BLaER1 (cell line): ENCODE measurements around the gene IRF4.

Source experiments
- H3K27ac ChIP-seq: shearing (Covaris generic); formaldehyde crosslinking; 2 replicates; pipeline ENCODE4 v1.8.1; 2022
- H3K27me3 ChIP-seq: shearing (Covaris generic); formaldehyde crosslinking; 2 replicates; pipeline ENCODE4 v1.8.1; 2022
- H3K36me3 ChIP-seq: shearing (Covaris generic); formaldehyde crosslinking; 2 replicates; pipeline ENCODE4 v1.8.1; 2022
- H3K4me1 ChIP-seq: shearing (Covaris generic); formaldehyde crosslinking; 2 replicates; pipeline ENCODE4 v1.8.1; 2022
- H3K4me2 ChIP-seq: shearing (Covaris generic); formaldehyde crosslinking; 2 replicates; pipeline ENCODE4 v1.8.1; 2022
- H3K4me3 ChIP-seq: shearing (Covaris generic); formaldehyde crosslinking; 2 replicates; pipeline ENCODE4 v1.8.1; 2022
- H3K9ac ChIP-seq: shearing (Covaris generic); formaldehyde crosslinking; 2 replicates; pipeline ENCODE4 v1.8.1; 2022
- H3K9me3 ChIP-seq: shearing (Covaris generic); formaldehyde crosslinking; 2 replicates; pipeline ENCODE4 v1.8.1; 2022
- H4K20me1 ChIP-seq: shearing (Covaris generic); formaldehyde crosslinking; 2 replicates; pipeline ENCODE4 v1.8.1; 2022
- Cebpa-rat ChIP-seq: shearing (Covaris generic); IDR thresholded peaks from 2 replicates; pipeline ENCODE4 v1.8.1; 2022

Gene IRF4

DNA sequence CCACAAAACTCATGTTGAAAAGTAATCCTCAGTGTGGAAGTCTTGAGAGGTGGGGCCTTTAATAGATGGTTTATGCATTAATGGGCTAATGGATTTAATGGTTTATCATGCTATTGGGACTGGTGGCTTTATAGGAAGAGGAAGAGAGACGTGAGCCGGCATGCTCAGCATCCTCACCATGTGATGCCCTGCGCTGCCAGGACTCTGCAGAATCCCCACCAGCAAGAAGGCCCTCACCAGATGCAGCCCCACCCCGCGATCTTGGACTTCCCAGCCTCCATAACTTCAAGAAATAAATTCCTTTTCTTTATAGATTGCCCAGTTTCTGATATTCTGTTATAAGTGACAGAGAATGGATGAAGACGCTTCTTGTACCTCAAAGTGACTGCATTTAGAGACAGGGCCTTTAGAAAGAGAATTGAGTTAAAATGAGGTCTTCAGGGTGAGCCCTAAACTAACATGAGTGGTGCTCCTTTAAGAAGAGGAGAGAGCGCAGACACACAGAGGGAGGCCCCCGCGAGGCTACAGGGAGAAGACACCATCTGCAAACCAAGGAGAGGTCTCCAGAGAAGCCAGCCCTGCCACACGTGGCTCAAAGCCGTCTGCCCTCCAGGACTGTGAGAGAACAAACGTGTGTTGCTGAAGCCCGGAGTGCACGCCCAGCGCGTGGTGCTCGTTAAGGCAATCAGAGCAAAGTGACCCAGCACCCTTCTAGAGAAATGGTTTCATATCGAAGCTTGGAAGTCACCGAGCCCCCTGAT, 56.9 kb downstream of the IRF4 start:
- Histone ChIP-seq H3K4me3 (no peak overlapping the region), H3K4me1 (peaks cover 54% of the 10 kb centered on the region), H3K9me3 (peaks cover 12% of the 10 kb centered on the region), H4K20me1 (no peaks in the 10 kb centered on the region), H3K27ac (no peak overlapping the region), H3K4me2 (no peak overlapping the region), H3K9ac (no peak overlapping the region), H3K27me3 (no peaks in the 10 kb centered on the region), H3K36me3 (no peaks in the 10 kb centered on the region)
- no peak for TF ChIP-seq Cebpa-rat

DNA sequence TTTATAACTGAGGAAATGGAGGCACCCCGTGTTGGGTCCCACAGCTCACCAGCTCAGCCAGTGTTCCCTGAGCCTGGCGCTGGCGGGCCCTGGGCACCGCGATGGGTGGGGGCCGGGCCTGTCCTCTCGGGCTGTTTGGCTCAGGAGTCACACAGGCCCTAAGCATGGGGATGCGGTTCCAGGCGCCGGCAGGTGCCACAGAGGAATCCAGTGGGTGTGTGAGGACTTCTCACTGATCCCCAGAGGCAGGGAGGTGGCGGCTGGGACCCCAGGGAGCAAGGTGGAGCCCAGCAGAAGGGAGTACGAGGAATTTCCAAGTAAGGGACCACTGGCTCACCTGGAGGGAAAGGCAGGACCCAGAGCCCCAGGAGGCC, 57.5 kb downstream of the IRF4 start:
- H3K4me3 ChIP-seq = no peak overlapping the region
- no peaks in the 10 kb centered on the region for H4K20me1 ChIP-seq
- peaks cover 49% of the 10 kb centered on the region for H3K4me1 ChIP-seq
- TF ChIP-seq Cebpa-rat = no peak
- no peak overlapping the region for H3K27ac ChIP-seq
- H3K9me3 ChIP-seq = peaks cover 12% of the 10 kb centered on the region
- no peak overlapping the region for H3K4me2 ChIP-seq
- no peaks in the 10 kb centered on the region for H3K36me3 ChIP-seq
- no peak overlapping the region for H3K9ac ChIP-seq
- H3K27me3 ChIP-seq = no peaks in the 10 kb centered on the region

DNA sequence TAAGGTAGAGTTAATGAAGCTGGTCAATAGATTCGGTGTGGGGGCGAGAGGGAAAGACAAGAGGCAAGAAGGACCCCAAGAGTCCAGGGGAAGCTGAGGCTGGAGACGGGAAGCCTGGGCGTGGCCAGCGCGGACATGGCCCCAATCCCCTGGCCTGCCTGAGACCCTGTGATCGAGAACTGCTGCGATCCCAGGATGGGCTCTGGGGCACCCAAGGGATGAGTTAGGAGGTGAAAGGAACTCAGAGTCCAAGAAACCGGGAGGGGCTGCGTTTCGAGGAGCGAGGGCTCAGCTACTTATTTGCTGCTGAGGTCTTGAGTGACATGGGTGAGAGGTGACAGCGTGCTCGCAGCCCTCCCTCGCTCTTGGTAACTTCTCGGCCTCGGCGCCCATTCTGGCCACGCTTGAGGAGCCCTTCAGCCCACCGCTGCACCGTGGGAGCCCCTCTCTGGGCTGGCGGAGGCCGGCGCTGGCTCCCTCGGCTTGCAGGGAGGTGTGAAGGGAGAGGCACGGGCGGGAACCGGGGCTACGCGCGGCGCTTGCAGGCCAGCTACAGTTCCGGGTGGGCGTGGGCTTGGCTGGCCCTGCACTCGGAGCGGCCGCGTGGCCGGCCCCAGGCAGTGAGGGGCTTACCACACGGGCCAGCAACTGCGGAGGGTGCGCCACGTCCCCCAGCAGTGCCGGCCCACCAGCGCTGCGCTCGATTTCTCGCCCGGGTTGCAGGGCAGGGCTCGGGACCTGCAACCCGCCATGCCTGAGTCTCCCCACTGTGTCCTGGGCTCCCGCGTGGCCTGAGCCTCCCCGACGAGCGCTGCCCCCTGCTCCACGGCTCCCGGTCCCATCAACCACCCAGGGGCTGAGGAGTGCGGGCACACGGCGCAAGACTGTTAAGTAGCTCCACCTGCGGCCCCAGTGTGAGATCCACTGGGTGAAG, 58.2 kb downstream of the IRF4 start:
- Histone ChIP-seq H3K4me1 (peaks cover 42% of the 10 kb centered on the region), H3K36me3 (no peaks in the 10 kb centered on the region), H4K20me1 (no peaks in the 10 kb centered on the region), H3K27me3 (no peaks in the 10 kb centered on the region), H3K4me3 (no peak overlapping the region), H3K9ac (no peak overlapping the region), H3K4me2 (no peak overlapping the region), H3K9me3 (peaks cover 12% of the 10 kb centered on the region), H3K27ac (no peak overlapping the region)
- TF ChIP-seq Cebpa-rat = no peak

DNA sequence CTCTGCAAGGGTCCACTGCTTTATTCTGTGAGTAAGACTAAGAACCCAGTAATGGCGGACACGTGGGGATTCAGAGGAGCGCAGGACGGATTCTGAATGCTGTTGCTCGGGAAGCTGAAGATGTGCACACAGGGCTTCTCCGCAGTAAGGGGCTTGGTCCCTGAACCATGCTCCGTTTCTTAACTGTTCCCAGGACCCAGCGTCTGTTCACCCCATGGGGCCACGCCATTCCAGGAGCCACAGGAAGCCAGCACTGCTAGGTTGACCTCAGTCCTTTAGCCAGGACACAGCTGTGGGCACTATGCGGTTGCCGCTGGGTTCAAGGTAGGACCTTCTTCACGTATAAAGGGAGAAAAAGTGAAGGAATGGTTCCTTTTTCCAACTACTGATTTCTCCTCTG, 59.8 kb downstream of the IRF4 start:
- Histone ChIP-seq H3K9ac (no peak overlapping the region), H3K9me3 (peaks cover 12% of the 10 kb centered on the region), H3K36me3 (no peaks in the 10 kb centered on the region), H3K27me3 (no peaks in the 10 kb centered on the region), H3K4me3 (no peak overlapping the region), H3K4me1 (peaks cover 26% of the 10 kb centered on the region), H3K4me2 (no peak overlapping the region), H4K20me1 (no peaks in the 10 kb centered on the region), H3K27ac (no peak overlapping the region)
- TF ChIP-seq Cebpa-rat = no peak

DNA sequence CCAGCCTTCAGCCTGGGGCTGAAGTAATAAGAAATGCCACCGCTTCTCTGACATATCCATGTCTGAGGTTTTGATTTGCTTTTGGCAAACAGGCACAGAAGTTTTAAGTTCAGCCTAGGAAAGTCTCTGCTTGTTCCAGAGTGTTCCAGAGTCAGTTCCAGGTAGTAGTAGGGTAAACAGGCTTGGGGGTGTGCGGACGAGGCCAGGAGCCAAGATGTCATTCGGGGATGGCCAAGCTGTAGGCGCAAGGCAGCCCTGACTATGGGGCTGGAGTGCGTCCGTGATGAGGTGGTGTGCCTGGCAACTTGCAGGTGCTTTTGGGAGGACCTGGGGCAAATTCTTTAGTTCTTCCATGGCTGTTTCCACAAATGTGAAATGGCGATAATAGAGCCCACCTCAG, 60.3 kb downstream of the IRF4 start:
- no peak overlapping the region for H3K4me3 ChIP-seq
- H3K9me3 ChIP-seq = peaks cover 12% of the 10 kb centered on the region
- no peak for TF ChIP-seq Cebpa-rat
- no peaks in the 10 kb centered on the region for H3K36me3 ChIP-seq
- peaks cover 21% of the 10 kb centered on the region for H3K4me1 ChIP-seq
- H3K27ac ChIP-seq = no peak overlapping the region
- no peaks in the 10 kb centered on the region for H4K20me1 ChIP-seq
- H3K27me3 ChIP-seq = no peaks in the 10 kb centered on the region
- H3K4me2 ChIP-seq = no peak overlapping the region
- no peak overlapping the region for H3K9ac ChIP-seq

DNA sequence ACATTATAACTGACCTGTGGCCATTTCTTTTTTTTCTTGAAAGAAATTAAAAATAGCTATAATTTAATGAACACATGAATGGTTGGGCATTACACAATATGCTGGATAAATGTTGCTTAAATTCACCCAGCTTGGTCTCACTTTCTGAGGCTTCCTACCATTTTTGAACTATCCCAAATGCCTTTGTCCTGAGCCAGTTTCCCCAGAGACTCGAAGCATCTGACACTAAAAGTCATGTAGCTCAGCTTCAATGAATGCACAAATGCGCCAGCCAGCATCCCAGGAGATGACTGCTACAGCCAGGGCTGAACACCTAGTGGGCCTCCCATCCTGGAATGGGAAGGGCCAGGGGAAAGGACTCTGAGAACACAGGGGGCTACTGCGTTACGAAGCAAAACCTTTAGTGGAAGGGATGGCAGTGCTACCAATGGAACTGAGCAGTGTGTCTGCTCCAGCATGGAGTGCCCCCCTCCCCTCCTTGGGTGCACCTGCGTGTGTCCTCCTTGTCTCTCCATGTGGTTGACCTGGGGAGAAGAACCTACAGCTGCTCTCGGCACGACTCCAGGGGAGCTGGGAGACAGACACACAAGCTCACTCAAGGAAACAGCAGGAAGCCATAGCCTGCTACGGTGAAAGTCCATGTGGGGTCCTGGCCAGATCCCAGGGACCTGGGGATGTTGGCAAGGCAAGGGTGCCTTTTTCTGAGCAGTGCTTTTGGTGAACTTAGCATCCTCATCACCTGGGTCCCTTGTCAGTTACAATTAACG, 60.9 kb downstream of the IRF4 start:
- no peak for TF ChIP-seq Cebpa-rat

DNA sequence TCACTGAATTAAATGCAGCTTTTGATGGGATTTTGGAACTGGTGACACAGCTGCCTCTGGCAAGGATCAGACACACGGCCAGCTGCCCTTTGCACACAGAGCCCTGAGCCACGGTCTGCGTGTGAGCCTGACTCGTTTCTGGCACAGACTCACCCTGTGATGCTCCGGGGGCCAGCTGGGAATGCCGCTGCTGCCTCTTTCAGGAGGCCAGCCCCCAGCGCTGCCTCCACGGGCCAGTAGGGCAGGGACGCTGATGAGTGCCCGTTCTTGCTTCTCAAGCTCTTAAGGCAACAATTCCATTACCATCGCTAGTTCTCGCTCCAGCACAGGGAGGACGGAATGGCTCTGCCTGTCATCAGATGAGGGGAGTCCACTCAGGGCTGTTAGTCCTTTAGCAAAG, 61.6 kb downstream of the IRF4 start:
- Histone ChIP-seq H3K4me3 (no peak overlapping the region), H3K27me3 (no peaks in the 10 kb centered on the region), H3K4me1 (peaks cover 9% of the 10 kb centered on the region), H3K9ac (no peak overlapping the region), H4K20me1 (no peaks in the 10 kb centered on the region), H3K9me3 (peaks cover 14% of the 10 kb centered on the region), H3K36me3 (no peaks in the 10 kb centered on the region), H3K4me2 (no peak overlapping the region), H3K27ac (no peak overlapping the region)
- TF ChIP-seq Cebpa-rat = no peak

More for the DNA sequence above, 60.9 kb downstream of the IRF4 start:
- Histone ChIP-seq H3K4me1 (peaks cover 16% of the 10 kb centered on the region), H3K4me3 (no peak overlapping the region), H3K27me3 (no peaks in the 10 kb centered on the region), H3K9ac (no peak overlapping the region), H4K20me1 (no peaks in the 10 kb centered on the region), H3K9me3 (peaks cover 12% of the 10 kb centered on the region), H3K36me3 (no peaks in the 10 kb centered on the region), H3K27ac (no peak overlapping the region), H3K4me2 (no peak overlapping the region)

DNA sequence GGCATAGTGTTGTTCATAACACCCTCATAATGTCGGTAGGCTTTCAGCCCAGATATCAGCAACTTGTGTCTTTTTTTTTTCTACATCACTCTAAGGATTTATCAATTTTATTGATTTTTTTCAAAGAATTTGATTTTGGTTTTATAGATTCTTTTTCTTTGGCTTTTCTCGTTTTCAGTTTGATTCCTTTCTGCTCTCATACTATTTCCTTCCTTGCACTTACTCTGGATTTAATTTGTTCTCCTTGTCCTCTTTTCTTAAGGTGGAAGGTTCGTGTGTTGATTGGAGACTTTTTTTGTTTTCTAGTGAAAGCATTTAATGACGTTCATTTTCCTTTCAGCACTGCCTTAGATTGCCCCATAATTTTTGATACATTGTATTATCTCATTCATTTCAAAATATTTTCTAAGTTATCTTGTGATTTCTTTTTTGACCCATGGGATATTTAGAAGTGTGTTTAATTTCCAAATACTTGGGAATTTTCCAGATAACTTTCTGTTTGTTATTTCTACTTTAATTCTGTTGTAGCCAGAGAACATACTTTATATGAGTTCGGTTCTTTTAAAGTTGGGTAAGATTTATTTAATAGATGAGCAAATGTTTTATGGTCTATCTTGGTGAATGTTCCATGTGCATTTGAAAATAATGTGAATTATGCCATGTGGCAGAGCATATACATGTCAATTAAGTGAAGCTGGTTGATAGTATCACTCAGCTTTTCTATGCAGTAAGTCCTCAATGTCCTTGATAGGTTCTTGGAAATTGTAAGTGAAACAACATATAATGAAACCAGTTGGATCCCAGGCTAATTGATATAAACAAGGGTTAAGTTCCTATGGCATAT, 62.8 kb downstream of the IRF4 start:
- H3K9ac ChIP-seq = no peak overlapping the region
- no peak for TF ChIP-seq Cebpa-rat

More for the DNA sequence above, 62.8 kb downstream of the IRF4 start:
- H3K4me3 ChIP-seq = no peak overlapping the region
- no peak overlapping the region for H3K4me2 ChIP-seq
- H3K4me1 ChIP-seq = no peaks in the 10 kb centered on the region; the same call in 1 of the 2 replicates
- no peaks in the 10 kb centered on the region for H3K36me3 ChIP-seq
- H4K20me1 ChIP-seq = no peaks in the 10 kb centered on the region
- no peaks in the 10 kb centered on the region for H3K27me3 ChIP-seq
- H3K27ac ChIP-seq = no peak overlapping the region
- peaks cover 19% of the 10 kb centered on the region for H3K9me3 ChIP-seq
